ENCODE measurements around the gene CFAP43.

The CFAP43 gene

DNA sequence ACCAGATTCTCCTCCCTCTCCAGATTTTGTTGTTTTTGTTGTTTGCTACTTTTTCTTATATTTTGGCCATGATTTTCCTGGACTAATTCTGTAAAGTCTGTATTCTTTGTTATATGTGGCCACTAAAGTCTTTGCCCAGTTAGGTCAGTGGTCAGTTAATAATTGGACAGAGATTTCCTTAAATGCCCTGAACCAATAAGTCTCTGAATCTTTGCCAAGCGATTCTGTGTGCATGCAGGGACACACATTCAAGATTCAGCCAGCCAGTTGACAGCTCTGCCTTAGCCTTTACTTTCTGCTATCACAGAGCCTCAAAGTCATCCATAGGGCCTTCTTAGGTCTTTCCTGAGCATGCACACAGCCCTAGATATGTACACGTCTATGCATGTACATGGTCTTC is 135.5 kb downstream of the CFAP43 start:
- DNase-seq (ENCODE audit: low read depth in 3 of 3): no peak

DNA sequence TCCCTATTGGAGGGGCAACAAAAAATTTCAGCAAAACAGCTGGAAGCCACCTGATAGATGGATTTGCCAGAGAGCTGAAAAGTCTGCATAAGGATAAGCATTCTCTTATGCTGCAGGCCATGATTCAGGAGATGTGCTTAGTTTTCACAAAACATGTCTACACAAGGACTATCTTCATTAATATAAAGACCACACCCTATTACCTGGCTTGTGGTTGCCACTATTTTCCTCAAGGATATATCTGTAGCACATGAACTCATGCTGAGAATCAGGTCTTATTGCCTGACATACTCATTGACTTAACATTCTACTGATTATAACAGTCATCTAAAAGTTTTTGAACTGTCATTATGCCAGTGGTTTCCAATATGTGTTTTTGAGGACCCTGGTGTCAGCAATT is 139.4 kb downstream of the CFAP43 start:
- DNase-seq (ENCODE audit: low read depth in 3 of 3): no peak

DNA sequence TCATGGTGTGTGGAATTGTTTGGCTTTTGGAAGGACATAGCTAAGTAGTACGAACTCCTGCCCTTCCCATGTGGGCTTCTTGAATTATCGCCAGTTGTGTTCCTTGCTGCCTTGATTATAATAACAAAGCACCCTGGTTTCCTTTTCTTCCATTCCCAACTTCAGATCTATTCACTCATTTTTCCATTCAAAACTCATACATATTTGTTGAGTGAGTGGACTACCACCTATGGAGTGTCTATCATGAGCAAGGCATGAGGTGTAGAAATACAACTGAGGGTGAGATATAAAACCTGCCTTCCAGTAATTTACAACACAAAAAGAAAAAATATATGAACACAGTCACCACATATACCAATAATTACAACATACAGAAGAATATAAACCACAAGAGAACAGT is 141.6 kb downstream of the CFAP43 start:
- no peak for DNase-seq (ENCODE audit: low read depth in 3 of 3)

DNA sequence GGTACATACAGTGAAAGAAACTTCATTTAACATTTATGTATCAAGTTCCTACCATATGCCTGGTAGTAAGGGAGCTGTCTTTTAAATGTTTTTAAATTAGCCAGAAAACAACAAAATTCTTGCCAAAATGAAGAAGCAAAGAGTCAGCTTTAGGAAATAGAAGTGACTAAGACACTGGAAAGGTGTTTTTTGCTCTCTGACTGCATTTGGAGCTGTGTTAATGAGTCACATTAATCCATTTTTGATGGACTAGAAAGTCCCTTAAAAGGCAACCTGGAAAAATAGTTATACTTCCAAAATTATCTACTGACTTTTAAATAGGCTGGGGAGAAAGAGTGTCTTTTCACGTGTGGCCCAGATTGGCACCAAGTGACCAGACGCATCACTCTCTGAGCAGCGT is 142.5 kb downstream of the CFAP43 start:
- DNase-seq (ENCODE audit: low read depth in 3 of 3): no peak

DNA sequence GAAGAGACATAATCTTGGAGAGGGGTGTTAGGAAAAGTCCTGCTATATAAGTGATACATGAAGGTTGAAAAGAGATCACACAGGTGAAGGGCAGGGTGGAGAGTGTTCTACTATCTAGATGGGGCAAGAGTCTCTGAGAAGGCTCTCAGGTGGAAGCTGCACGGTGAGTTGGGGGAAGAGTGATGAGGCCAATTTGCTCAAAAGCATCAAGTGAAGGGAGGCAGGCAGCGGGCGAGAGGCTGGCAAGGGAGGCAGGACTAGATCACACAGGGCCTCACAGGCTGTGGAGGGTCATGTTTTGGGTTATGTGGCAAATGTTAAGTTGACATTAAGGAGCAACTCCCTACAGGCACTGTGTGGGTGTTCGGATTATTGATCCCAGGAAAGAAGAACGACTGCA is 143.9 kb downstream of the CFAP43 start:
- DNase-seq (ENCODE audit: low read depth in 3 of 3): no peak

DNA sequence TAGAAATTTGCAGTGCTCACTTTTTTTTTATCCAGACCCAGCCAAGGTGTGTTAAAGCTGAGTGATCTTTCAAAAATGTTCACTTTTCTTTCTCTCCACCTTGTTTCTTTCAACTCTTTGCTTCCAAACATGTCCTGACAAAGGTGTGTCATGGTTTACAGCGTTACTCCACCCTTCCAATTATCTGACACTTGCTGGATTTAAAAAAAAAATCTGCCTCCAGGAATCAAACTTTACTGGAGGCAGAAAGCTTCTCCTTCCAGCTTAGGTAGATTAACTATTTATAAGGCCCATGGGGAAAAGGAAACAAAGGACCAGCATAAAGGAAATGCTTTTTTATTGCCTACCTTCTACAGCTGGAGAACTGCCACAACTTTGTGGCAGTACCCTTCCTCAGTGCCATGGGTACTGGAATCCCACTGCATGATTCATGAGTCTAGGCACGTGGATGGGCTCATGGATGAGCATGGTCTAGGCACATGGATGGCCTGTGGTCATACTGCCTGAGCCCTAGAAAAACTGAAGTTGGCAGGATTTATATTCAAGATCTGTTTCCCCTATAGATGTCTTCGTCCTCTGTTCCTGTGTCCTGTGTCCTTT is 146.3 kb downstream of the CFAP43 start, which contains the start of gene COL17A1:
Gene COL17A1 (minus strand): TSS at position 80 of the 600 bp plus-strand sequence. CDS start 5,207 bp downstream, outside the sequence.
- no peak for DNase-seq (ENCODE audit: low read depth in 3 of 3)

DNA sequence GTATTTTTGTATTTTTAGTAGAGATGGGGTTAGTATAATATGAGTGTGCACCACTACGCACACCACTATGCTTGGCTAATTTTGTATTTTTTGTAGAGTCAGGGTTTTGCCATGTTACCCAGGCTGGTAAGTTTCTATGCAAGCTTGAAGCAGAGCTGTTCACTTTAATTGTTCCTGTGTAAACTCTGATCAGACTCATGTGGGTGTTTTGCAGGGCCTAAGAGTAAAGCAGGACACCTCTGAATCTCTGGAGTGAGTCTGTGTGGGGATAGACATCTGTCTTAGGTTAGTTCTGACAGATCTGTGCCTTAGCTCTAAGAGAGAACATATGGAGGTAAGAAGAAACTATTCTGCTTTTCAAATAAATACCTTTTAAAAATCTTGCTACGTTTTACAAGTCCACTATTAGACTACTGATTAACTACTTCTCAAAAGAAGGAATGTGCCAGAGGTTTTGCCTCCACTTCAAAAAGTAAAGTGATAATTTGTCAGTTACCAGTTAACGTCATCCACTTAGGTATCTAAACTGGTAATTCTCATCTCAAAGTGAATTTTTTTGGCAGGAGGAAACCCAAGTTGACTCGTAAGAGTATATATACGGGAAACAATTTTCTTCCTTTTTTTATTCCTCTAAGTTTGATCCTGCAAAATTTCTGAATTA is 147.6 kb downstream of the CFAP43 start:
- no peak for DNase-seq (ENCODE audit: low read depth in 3 of 3)

DNA sequence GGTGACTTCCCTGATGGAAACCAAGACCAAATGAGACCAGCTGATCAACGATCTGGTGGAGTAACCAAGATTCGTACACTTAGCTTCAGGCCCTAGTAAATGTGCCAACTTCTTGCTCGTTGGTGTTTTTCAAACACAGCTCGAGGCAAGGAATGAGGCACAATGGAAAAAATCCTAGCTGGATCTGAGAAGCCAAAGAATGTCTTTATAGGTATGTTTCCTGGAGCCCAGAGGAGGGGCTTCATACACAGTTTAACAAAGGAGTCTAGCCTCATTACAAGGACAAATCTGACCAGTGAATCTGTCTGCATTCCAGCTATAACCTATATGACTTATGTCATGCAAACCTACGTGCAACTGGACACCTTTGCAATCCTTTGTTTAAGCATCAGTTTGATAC is 150.2 kb downstream of the CFAP43 start:
- no peak for DNase-seq (ENCODE audit: low read depth in 3 of 3)

DNA sequence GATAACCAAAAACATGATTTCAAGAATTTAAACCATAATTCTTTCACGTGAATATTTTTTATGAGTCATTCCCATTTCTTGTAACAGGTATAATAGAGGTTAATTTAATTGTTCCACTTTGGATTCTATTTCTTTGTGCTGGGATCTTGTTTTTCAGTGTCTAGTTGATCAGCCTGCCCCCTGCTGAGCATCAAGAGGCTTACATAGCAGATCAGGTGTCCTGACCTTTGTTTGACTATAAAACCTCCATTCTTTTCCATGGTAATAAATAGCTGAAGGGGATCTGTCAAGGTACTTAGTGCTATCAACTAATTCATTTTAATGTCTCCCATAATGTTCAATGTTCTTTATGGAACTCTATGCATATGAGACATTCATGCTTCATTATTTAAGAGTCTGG is 151.4 kb downstream of the CFAP43 start:
- DNase-seq (ENCODE audit: low read depth in 3 of 3): no peak

Measured in stimulated activated CD4-positive, alpha-beta T cell treated with anti-CD3 and anti-CD28 coated beads, TNF-alpha, amount 100 ng/mL, for 4 hours (primary cell).